ENCODE measurements around the gene TRIM43.
"Not testable (repeated sequence)": the region's sequence is repeated elsewhere in the genome, so short reads cannot be mapped to it uniquely, and the experiment has no call there.

DNA sequence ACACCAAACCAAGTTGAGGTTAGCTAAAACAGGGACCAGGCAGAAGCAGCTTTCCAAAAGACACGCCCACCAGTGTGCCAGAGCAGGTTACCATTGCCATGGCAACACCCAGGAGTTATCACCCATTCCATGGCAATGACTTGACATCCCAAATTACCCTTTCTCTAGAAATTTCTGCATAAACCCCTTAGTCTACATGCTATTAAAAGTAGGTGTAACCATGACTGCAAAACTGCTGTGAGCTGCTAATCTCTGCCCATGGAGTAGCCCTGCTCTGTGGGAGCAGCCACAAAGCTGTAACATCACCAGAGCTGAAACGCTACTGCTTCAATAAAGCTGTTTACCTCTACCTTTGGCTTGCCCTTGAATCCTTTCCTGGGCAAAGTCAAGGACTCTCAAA, 18.0 kb downstream of the TRIM43 start:
- TF ChIP-seq, protein P1, sequence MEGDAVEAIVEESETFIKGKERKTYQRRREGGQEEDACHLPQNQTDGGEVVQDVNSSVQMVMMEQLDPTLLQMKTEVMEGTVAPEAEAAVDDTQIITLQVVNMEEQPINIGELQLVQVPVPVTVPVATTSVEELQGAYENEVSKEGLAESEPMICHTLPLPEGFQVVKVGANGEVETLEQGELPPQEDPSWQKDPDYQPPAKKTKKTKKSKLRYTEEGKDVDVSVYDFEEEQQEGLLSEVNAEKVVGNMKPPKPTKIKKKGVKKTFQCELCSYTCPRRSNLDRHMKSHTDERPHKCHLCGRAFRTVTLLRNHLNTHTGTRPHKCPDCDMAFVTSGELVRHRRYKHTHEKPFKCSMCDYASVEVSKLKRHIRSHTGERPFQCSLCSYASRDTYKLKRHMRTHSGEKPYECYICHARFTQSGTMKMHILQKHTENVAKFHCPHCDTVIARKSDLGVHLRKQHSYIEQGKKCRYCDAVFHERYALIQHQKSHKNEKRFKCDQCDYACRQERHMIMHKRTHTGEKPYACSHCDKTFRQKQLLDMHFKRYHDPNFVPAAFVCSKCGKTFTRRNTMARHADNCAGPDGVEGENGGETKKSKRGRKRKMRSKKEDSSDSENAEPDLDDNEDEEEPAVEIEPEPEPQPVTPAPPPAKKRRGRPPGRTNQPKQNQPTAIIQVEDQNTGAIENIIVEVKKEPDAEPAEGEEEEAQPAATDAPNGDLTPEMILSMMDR (IDR thresholded peaks at IDR 0.05) = not testable (repeated sequence)
- TF ChIP-seq POLR2A (IDR thresholded peaks at IDR 0.05) = not testable (repeated sequence)
